NCI-H2196 treated with DMSO at 0.1 percent for 48 hours (cell line): ENCODE results near the gene DVL2.
"Not testable (repeated sequence)": the region's sequence is repeated elsewhere in the genome, so short reads cannot be mapped to it uniquely, and the experiment has no call there.

Source experiments
- DNase-seq: peaks from one replicate; lab custom pipeline; 2025; ENCODE audit not compliant: unreplicated experiment; lab: John Stamatoyannopoulos, UW

The DVL2 gene

GRCh38 chr17:7204336-7204735, 30.0 kb downstream of the DVL2 start:
- no peak for DNase-seq

DNA sequence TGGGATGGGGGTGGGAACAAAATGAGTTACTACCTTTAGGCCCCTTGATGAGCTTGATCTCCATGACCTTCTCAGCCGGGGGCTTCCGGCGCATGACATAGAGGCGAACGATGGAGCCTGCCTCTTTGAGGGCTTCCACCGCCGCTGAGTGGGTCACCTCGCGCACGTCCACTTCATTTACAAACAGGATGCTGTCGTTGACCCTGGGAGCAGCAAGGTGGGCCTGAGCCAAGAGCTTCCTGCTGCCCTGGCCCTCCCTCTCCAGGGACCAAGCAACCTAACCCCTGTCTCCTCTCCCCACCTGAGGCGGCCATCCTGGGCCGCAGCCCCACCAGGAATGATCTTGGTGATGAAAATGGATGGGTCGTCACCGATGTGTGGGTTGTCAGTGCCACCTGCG, 30.9 kb downstream of the DVL2 start:
- DNase-seq = no peak

- no peak for DNase-seq
Observed at GRCh38 chr17:7196651-7197401, 37.5 kb downstream of the DVL2 start.

DNA sequence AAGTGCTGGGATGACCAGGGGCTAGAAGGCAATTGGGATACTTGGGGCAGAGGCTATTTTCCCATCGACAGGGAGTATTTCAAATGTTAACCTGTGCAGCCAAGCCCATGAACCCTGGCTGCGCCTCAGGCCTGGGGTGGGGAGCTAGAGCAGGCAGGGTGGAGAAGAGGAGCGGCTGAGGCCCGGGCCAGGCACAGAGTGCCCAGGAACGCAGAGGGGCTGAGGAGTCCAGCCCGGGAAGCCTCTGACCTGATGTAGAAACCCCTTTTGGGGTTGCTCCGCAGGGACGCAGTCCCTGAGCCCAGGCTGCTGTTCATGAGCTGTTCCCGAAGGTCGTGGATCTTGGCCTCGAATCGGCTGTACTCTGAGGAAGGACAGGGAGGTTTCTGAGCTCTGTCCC, 38.3 kb downstream of the DVL2 start:
- no peak for DNase-seq

DNA sequence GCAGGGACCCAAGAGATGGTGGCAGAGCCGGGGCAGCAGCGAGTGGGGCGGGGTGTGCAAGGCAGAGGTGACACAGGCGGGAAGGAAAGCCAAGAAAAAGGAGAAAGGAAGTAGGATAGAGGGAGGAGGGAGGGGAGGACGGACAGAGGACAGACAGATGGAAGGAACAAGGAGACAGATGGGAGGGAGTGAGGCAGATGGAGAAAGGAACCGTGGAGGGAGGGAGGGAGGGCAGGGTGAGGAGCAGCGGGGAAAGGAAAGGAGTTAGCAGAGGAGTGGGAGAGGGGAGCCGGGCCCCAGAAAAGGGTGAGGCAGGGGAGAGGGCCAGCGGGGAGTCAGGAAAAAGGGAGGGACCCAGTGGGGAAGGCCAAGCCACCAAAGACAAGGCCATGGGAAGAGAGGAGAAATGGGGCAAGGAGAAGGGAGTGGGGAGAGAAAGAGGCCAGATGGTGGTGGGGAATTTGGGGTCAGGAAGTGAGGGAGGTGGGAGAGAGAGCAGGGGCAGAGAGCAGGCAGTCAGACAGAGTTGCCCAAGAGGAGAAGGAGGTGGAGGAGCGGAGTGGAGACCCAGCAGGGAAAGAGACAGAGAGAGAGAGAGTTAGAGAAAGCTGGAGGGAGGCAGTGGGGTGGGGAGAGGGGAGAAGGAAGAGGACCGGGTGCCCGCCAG, 41.9 kb downstream of the DVL2 start:
- no peak for DNase-seq

DNA sequence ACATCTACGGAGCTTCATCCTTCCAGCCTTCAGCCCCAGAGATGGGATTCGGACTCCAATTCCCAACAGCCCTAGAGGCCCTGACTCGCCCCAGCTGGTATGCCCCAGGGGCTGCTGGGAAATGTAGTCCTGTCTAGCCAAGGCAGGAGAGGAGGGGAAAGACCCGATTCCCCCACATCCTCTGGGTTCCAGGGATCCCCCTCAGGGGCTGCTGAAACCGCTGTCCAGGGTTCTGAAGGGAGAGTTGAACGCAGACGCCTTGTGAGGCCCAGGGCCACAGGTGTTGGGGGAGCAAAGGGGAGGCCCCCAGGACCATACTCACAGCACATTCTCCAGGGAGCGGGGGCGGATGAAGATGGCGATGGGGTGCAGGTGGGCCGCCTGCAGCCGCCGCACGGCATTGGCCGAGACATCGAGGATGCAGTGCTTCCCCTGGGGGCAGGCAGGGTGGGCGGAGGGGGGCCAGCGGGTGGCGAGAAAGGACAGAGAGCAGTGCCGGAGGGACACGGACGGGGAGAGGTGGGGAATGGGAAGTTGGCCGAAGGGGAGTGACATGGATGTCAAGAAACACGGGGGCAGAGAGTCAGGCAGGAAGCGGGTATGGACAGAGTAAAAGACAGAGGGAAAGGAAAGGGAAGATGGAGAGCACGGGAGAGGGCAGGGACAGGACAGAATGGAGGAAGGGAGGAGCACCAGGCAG, 42.6 kb downstream of the DVL2 start:
- no peak for DNase-seq

DNA sequence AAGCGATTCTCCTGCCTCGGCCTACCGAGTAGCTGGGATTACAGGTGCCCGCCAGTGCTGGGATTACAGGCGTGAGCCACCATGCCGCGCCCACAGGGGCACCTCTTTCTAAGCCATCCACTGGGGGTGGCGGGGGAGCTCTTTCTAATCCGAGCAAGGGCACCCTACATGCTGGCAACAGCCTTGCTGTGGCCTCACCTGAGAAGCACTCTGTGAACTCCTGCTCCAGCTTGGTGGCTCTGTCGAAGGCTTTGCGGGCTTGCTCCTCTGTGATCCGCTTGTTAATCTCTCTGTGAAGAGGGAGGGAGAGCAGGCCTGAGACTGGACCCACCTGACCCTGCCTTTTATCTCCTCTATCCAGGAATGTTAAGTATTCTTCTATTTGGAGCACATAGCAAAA, 43.2 kb downstream of the DVL2 start:
- DNase-seq = no peak

DNA sequence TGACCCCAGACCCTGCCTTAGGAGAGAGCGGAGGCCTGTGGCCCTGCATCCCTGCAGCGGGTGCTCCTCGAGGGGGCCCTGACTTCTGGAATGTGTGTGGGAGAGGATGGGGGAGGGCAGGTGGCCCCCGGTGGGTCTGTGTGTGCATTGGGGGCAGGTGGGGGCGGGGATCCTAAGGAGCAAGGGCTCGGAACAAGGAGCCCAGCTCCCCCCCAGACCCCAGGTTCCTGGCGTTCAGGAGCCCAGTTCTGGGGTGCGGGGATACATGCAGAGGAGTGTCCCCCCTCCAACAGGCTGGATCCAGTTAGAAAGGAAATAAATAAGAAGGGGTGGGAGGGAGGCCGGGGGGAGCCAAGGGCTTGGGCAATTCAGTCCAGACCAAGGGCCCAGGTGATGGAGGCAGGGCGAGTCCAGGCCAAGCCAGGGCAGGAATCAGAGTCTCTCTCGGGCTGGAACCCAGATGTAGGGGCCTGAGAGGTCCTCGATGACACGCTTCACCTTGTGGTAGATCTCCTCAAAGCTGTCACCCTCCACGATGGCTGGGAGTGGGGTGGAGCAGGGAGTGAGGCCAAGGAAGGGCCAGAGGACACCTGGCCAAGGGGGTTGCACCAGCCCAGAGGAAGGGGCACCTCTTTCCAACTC, 43.9 kb downstream of the DVL2 start:
- DNase-seq = no peak

DNA sequence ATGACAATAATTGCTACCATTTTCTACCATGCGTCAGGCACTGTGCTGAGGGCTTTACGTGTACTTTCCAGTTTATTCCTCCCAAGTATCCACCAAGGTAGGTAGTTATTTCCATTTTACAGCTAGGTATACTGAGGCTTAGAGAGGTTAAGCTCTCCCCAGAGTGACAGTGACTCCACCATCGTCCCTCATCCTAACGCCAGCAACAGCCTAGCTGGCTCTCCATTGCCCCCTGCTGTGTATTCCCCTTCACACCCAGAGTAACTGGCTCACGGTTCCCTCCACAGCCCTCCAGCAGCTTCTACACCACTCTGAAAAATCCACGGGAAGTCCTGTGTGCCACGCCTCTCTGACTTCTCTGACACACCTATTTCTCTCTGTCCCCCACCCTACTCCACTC, 48.1 kb downstream of the DVL2 start:
- no peak for DNase-seq

DNA sequence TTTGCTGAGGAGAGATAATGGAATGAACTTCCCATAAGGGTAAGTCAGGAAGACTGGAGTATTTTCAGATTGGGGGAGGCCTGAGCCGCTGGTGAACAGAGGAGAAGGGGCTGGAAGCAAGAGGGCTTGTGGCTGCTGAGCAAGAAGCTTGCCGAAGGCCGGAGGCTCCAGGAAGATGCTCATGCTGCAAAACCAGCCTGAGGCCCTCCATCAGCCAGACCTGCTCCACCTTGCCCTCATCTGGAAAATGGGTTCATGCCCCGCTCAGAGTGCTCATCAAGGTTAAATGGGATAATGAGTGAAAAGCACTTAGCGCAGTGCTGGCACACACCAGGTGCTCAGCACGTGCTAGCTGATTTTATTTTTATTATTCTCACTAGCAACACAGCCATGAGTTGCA, 49.7 kb downstream of the DVL2 start:
- DNase-seq = no peak

DNA sequence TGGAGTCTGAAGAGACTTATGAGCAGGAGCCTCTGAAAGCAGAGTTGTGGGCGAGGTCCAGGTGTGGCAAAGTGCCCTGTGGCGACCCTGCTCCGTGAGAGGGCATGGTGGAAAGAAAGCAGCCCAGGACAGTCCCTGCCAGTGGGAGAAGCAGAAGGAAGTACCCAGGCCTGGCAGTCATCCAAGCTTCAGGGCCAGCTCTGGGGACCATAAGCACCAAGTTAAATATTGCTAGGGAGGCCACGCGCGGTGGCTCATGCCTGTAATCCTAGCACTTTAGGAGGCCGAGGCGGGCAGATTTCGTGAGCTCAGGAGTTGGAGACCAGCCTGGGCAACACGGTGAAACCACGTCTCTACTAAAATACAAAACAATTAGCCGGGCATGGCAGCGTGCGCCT, 50.2 kb downstream of the DVL2 start:
- DNase-seq = no peak

GRCh38 chr17:7183433-7184090, 50.8 kb downstream of the DVL2 start:
- DNase-seq = no peak

DNA sequence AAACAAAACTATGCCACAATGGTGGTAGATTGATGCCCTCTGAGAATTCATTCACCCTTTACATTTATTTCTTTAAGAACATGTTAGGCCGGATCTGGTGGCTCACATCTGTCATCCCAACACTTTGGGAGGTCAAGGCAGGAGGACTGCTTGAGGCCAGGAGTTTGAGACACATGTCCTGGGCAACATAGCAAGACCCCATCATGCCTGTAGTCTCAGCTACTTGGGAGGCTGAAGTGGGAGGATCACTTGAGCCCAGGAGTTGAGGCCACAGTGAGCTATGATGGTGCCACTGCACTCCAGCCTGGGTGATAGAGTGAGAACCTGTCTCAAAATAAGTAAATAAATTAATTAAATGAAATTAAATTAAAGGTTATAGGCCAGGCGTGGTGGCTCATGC, 52.2 kb downstream of the DVL2 start:
- not testable (repeated sequence) for DNase-seq

DNA sequence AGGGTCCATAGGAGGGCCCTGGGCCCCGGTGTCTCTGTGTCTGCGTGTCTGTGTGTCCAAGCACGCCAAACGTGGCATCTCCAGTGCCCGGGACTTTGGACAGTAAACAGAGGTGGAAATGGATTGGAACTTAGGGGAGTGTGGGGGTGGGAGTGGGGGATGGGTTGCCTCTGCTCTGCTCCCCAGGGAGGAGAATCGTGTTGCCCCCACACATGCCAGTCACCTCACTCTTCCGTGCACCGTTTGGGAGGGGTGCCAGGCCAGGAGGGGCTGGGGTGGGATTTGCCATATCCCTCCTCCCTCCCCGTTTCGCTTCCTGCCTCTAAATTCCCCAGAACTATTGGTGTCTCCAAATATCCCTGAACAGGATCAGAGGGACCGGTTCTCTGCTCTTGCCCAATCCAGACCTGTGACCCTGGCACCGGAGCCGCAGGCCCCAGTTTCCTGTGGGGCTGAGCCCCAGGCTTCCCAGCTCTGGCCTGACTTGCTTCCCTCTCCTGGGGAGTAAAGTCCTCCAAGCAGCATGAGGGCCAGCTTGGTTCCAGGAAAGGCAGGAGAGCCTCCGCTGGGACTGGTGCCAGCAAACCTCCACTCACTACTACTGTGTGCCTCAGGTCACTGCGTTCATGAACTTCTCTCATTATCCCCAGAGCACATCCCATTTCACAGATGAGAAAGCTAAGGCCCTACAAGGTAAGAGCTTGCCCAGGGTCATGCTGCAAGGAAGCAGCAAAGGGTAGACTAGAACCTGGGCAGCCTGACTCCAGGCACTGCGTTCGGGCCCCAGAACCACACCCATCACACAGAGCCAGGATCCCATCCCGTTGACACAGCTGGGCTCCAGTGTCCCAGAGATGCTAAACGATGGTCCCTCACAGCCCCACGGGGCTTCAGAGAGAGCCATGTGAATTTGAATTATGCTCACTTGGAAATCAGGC, 54.7 kb downstream of the DVL2 start, which contains the start of gene ASGR1:
Gene ASGR1 (minus strand): TSS at position 54 of the 938 bp plus-strand sequence. CDS start 807 bp downstream, outside the sequence.
- no peak for DNase-seq

DNA sequence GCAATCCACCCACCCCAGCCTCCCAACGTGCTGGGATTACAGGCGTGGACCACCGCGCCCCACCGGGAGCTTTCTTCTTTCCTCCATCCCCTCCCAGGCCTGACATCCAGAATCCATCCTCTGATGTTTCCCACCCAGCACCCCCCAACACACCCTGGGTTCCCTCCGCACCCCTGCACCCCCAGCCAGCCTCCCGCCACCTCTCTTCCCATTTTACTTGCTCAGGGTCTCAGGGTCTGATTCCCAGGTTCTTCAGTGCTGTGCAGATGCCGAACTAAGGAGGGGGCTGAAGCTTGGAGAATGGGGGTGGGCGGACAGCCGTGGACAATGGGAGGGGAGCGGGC, 55.4 kb downstream of the DVL2 start:
- no peak for DNase-seq

DNA sequence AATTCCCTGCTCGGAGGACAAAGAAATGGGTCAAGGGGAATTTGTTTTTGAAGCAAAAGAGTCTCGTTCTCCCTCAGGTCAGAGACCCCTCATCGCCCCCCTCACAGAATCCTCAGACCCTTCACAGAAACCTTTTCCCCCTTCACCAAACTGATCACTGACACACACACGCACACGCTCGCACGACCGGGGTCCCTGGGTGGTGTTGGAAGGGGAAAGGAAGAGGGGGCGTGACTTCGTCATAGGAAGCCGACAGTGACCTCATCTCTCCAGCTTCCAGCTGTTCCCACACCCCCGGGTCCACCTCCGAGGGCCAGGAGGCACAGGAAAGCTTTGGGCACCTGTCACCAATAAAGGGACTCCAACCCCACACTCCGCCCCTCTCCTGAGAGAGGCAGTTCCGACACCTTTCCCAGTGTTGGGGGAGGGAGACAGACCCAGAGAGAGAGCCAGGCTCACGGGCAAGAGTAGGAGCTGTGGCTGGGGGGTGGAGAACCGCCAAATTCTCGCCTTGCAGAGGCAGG, 56.3 kb downstream of the DVL2 start:
- DNase-seq = peak; percentile 15

DNA sequence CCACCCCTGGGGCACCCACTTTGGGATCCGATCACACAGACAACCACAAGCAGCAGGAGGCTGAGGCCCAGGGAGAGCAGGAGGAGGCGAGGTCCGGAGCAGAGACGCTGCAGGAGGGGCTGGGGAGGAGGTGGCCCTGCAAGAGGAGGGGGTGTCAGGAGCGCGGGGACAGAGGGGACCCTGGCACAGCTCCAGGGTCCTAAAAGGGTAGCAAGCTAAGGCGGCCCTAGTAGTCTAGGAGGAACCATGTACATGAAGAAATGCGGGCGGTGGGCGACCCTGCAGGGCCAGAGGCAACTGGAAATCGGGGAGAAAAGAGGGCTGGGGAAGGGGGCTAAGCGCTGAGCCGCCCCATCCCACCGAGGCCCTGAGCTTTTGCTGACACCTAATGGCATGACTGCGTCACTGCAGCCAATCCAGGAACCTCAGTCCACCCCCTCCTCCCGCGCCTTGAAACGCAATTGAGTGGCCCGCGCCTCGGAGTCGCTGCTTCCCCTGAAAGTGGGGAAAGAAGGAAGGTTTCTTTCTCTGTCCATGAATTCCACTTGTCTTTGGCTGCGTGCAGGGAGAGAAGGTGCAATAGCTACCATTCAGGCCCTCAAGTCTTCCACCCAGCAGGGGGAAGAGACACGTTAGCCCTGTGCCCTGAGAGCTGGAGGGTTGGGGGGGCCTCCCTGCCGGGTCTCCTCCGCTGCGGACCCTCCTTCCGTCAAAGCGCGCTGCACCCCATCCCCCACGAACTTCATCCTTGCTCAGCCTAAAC, 56.9 kb downstream of the DVL2 start:
- DNase-seq = peak; percentile 20

GRCh38 chr17:7176841-7177190, 57.5 kb downstream of the DVL2 start:
- no peak for DNase-seq
